CD4-positive, CD25-positive, alpha-beta regulatory T cell (primary cell): ENCODE measurements around the gene PHACTR1. TPM values are rescaled to one million over a fixed set of nuclear protein-coding genes. Genes with fewer than 3 reads are reported as not detected.

Source experiments
- ATAC-seq, 2 donors: fragments of 150-1000 bp; cut with Tn5 transposase; one replicate each; pipeline ENCODE4 v1.10.0; 2021; ENCODE audit warnings: low read depth in 2 of 2, moderate number of reproducible peaks in 2 of 2, moderate library complexity in 1 of 2
- DNase-seq, 3 donors: peaks; one replicate each; pipeline versions ENCODE4 v3.0.0 to v3.0.0-alpha.2; 2012 to 2022; ENCODE audit warnings: mixed read lengths in 1 of 3
- H3K27ac ChIP-seq: one replicate; pipeline ENCODE4 v1.7.0; 2013; ENCODE audit warnings: mild to moderate bottlenecking, low read length; ENCODE audit not compliant: insufficient read depth, poor library complexity, severe bottlenecking
- H3K27me3 ChIP-seq: one replicate; pipeline ENCODE4 v1.7.0; 2013; ENCODE audit warnings: low read length; ENCODE audit not compliant: control insufficient read depth, insufficient read depth
- H3K36me3 ChIP-seq: one replicate; pipeline ENCODE4 v1.7.0; 2013; ENCODE audit warnings: mild to moderate bottlenecking, low read length, moderate library complexity; ENCODE audit not compliant: control insufficient read depth, insufficient read depth
- H3K4me1 ChIP-seq: 2 replicates; pipeline ENCODE4 v1.7.0; 2013; ENCODE audit warnings: mild to moderate bottlenecking, low read length; ENCODE audit not compliant: insufficient read depth, control insufficient read depth, poor library complexity, severe bottlenecking
- H3K4me3 ChIP-seq: one replicate; pipeline ENCODE4 v1.7.0; 2013; ENCODE audit warnings: low read depth, mild to moderate bottlenecking, low read length, moderate library complexity
- H3K9me3 ChIP-seq, 2 experiments: 1 replicate in 1 of 2; 2 replicates in 1 of 2; pipeline ENCODE4 v1.7.0; 2013; ENCODE audit warnings: low read length in 2 of 2, mild to moderate bottlenecking in 1 of 2, moderate library complexity in 1 of 2; ENCODE audit not compliant: control insufficient read depth in 2 of 2
- H3K27ac Mint-ChIP-seq, 3 donors: one replicate each; pipeline ENCODE4 v1.8.0; 2020 to 2022; ENCODE audit warnings: mild to moderate bottlenecking in 3 of 3, mixed read lengths in 3 of 3, moderate library complexity in 2 of 3
- H3K27me3 Mint-ChIP-seq: one replicate; pipeline ENCODE4 v1.8.0; 2022; ENCODE audit warnings: mild to moderate bottlenecking, mixed read lengths
- H3K36me3 Mint-ChIP-seq: one replicate; pipeline ENCODE4 v1.8.0; 2020; ENCODE audit warnings: mixed read lengths
- H3K4me1 Mint-ChIP-seq, 4 donors: one replicate each; pipeline ENCODE4 v1.8.0; 2020 to 2022; ENCODE audit warnings: mixed read lengths in 4 of 4, mild to moderate bottlenecking in 1 of 4
- H3K4me3 Mint-ChIP-seq, 4 donors: one replicate each; pipeline ENCODE4 v1.8.0; 2020 to 2022; ENCODE audit warnings: mild to moderate bottlenecking in 4 of 4, mixed read lengths in 4 of 4, moderate library complexity in 3 of 4
- H3K9me3 Mint-ChIP-seq, 7 donors: one replicate each; pipeline ENCODE4 v1.8.0; 2020 to 2022; ENCODE audit warnings: mixed read lengths in 7 of 7, mild to moderate bottlenecking in 3 of 7, moderate library complexity in 2 of 7
- polyA plus RNA-seq, 4 donors: library from polyadenylated mRNA; unstranded; fragments of 300-500 nt; fragmentation: Illumina TruSeq; gene quantifications; one replicate each; pipeline ENCODE4 v1.2.3, GENCODE V29; 2021
- total RNA-seq: library from RNA; stranded (reverse); gene quantifications from one replicate; pipeline ENCODE4 v1.2.3, GENCODE V29; 2022

Gene PHACTR1
- total and polyA plus RNA-seq, 5 donors from 2014 or later, result 0.28 to 1.6 (median 0.38) TPM

DNA sequence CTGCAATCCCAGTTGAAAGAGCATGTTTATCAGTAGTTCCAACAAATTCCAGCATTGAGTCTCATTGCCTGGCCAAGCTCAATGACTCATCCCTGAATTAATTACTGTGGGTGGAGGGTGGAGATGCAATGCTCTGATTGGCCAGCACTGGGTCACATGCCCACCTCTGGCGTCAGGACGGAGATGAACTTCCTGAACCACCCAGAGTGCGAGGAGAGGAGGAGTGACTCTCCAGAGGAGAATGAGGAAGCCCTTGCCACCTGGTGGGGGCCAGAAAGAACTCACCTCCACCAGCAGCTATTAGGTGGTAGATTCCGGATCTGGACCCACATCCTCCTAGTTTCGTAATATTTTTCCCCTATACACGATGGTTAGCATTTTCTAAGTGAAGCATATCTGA, 327.8 kb downstream of the PHACTR1 start:
- Mint-ChIP-seq H3K36me3 (no peaks in the 10 kb centered on the region), H3K4me1 (no peaks in the 10 kb centered on the region), H3K9me3 (peaks cover 0 to 3% (median 0%) of the 10 kb centered on the region in 7 donors), H3K4me3 (no peak overlapping the region), H3K27ac (no peak overlapping the region), H3K27me3 (peaks cover 4% of the 10 kb centered on the region)
- Histone ChIP-seq H3K36me3 (no peaks in the 10 kb centered on the region), H3K9me3 (no peaks in the 10 kb centered on the region), H3K27ac (no peak overlapping the region), H3K4me1 (no peaks in the 10 kb centered on the region), H3K27me3 (no peaks in the 10 kb centered on the region), H3K4me3 (no peak overlapping the region)
- no peak for DNase-seq
- ATAC-seq, result no peak

DNA sequence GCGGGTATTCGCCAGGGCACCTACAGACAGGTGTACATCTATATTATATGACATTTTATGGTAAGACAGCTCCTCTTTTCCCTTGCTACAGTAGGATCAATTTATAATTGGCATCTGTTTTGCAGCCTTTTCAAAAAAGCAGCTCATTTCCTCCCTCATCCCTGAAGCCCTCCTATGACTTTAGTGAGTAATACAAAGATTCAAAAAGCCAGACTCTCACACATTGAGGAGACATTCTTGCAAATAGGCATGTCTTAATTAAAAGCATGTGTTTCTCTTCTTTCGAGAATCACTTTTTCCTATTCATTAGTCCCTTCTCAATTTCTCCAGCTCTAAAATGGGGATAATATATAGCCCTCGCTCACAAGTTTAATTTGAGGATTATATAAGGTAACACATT, 328.3 kb downstream of the PHACTR1 start:
- H3K4me3 Mint-ChIP-seq, result no peak overlapping the region
- no peak overlapping the region for H3K4me3 ChIP-seq
- H3K27me3 Mint-ChIP-seq, result peaks cover 4% of the 10 kb centered on the region
- no peaks in the 10 kb centered on the region for H3K4me1 ChIP-seq
- DNase-seq (no peak), ATAC-seq (no peak)
- no peak overlapping the region for H3K27ac ChIP-seq
- no peaks in the 10 kb centered on the region for H3K4me1 Mint-ChIP-seq
- H3K27ac Mint-ChIP-seq, result no peak overlapping the region
- H3K9me3 Mint-ChIP-seq, result peaks cover 0 to 3% (median 0%) of the 10 kb centered on the region in 7 donors
- no peaks in the 10 kb centered on the region for H3K36me3 Mint-ChIP-seq
- no peaks in the 10 kb centered on the region for H3K9me3 ChIP-seq
- no peaks in the 10 kb centered on the region for H3K27me3 ChIP-seq
- H3K36me3 ChIP-seq, result no peaks in the 10 kb centered on the region

DNA sequence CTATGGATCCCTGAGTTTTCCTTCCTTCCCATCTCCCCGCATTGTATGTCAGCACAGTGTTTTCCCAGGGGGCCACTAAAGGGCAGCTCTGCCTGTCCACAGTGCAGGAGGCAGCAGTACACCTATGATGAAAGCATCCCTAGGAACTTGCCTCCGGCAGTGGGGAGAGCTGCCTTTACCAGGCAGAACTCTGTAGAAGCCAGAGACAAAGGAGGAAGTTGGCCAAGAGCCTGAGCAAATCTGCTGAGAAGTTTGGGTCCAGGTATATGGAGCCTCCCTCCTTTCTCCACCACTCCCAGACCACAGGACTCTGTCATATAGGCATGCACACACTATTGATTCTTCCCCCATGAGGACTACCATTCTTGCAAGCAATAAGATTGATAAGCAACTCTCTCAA, 329.1 kb downstream of the PHACTR1 start:
- Mint-ChIP-seq H3K27ac (no peak overlapping the region), H3K27me3 (peaks cover 4% of the 10 kb centered on the region), H3K36me3 (no peaks in the 10 kb centered on the region), H3K9me3 (peaks cover 0 to 3% (median 0%) of the 10 kb centered on the region in 7 donors), H3K4me1 (no peaks in the 10 kb centered on the region), H3K4me3 (no peak overlapping the region)
- H3K4me3 ChIP-seq, result no peak overlapping the region
- no peak for ATAC-seq
- no peaks in the 10 kb centered on the region for H3K4me1 ChIP-seq
- H3K36me3 ChIP-seq, result no peaks in the 10 kb centered on the region
- no peak for DNase-seq
- H3K9me3 ChIP-seq, result no peaks in the 10 kb centered on the region
- H3K27ac ChIP-seq, result no peak overlapping the region
- H3K27me3 ChIP-seq, result no peaks in the 10 kb centered on the region

DNA sequence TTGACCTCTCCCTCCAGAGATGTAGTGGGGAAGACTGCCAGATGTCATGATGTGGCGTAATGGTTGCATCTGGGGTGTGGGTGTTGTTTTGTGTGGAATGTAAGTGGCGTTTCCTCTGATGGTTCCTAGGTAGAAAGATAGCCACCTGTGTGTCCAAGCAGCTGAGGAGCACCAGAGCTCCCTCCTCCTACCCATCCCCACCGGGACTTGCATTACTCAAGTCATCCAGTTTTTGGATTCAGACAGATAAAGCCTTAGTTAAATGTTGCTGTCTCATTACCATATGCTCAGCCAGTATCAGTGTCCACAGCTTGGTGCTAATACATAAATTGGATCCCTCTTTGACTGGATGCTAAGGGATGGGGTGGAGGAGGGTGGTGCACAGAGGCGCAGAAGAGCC, 329.5 kb downstream of the PHACTR1 start:
- Histone ChIP-seq H3K4me1 (no peaks in the 10 kb centered on the region), H3K36me3 (no peaks in the 10 kb centered on the region), H3K27ac (no peak overlapping the region), H3K9me3 (no peaks in the 10 kb centered on the region), H3K4me3 (no peak overlapping the region), H3K27me3 (no peaks in the 10 kb centered on the region)
- DNase-seq (no peak), ATAC-seq (no peak)
- no peaks in the 10 kb centered on the region for H3K36me3 Mint-ChIP-seq
- peaks cover 0 to 3% (median 0%) of the 10 kb centered on the region in 7 donors for H3K9me3 Mint-ChIP-seq
- no peak overlapping the region for H3K4me3 Mint-ChIP-seq
- peaks cover 4% of the 10 kb centered on the region for H3K27me3 Mint-ChIP-seq
- H3K4me1 Mint-ChIP-seq, result no peaks in the 10 kb centered on the region
- no peak overlapping the region for H3K27ac Mint-ChIP-seq

DNA sequence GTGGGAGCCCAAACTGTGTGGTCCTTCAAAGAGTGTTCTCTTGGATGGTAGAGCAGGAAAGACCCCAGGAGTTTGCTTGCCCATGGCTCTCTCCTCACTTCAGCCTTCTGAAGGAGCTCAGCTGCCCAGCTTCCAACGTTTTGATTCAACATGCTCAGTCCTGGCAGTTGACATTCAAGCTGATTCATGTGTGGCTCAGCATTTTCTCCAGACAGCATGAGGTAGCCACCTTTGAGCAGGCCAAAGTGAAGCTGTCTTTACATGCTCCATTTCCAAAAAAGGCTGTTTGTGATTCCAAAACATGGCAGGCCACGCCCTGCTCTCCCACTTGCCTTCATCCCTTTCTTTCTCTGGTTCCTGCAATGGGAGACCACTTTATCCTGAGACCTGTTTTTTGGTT, 331.5 kb downstream of the PHACTR1 start:
- peaks cover 0 to 3% (median 0%) of the 10 kb centered on the region in 7 donors for H3K9me3 Mint-ChIP-seq
- H3K4me3 Mint-ChIP-seq, result no peak overlapping the region
- Histone ChIP-seq H3K9me3 (no peaks in the 10 kb centered on the region), H3K4me1 (no peaks in the 10 kb centered on the region), H3K36me3 (no peaks in the 10 kb centered on the region), H3K27me3 (no peaks in the 10 kb centered on the region), H3K4me3 (no peak overlapping the region), H3K27ac (no peak overlapping the region)
- H3K27me3 Mint-ChIP-seq, result no peaks in the 10 kb centered on the region
- H3K36me3 Mint-ChIP-seq, result no peaks in the 10 kb centered on the region
- no peak overlapping the region for H3K27ac Mint-ChIP-seq
- DNase-seq (no peak), ATAC-seq (no peak)
- no peaks in the 10 kb centered on the region for H3K4me1 Mint-ChIP-seq

DNA sequence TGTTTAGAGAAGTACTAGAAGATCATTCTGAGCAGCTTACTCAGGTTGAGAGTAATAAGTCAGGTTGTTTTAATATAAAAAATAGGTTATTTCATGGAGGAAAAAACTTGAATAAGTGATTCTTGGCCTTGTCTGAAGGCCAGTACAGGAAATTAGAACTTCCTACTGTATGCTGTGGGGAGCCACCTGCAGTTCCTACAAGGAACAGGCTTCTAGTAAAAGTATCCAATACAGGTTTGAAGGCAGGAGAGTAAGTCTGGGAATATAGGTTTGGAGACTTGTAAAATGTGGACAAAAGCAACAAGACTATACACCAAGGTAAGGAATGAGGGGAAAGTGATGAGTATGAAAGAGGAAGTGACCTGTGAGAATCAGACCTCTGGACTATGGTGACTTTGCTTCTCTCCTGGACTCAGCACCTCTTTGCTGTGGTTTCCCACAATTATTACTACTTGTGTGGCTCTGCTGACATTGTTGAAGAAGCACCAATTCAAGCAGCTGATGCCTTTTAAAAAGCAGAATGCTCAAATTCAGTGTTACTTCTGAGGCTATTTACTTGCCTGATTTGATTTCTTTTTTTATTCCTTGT, 333.2 kb downstream of the PHACTR1 start:
- Mint-ChIP-seq H3K9me3 (peaks cover 0 to 3% (median 0%) of the 10 kb centered on the region in 7 donors), H3K27me3 (no peaks in the 10 kb centered on the region), H3K4me1 (no peaks in the 10 kb centered on the region), H3K27ac (no peak overlapping the region), H3K36me3 (no peaks in the 10 kb centered on the region), H3K4me3 (no peak overlapping the region)
- DNase-seq, result no peak
- Histone ChIP-seq H3K27me3 (no peaks in the 10 kb centered on the region), H3K36me3 (no peaks in the 10 kb centered on the region), H3K4me1 (no peaks in the 10 kb centered on the region), H3K27ac (no peak overlapping the region), H3K4me3 (no peak overlapping the region), H3K9me3 (no peaks in the 10 kb centered on the region)
- ATAC-seq, result no peak

DNA sequence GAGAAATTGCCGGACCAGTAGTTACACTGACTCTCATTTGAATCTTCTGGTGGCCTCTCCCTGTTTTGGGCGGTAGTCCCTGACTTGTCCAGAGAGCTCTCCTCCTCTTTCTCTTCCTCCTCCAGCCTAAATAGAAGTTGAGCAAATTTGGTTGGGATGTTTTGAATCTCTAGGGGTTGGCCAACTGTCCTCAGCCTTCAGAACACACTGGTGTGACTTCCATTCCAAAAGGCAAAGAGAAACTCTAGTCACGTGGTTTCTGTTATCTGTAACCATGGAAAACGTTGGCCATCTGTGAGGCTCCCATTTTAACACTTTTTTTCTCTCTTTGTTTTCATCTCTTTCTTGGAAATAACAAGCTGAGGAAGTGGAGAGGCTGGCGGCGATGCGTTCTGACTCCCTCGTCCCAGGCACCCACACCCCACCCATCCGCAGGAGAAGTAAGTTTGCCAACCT, 336.5 kb downstream of the PHACTR1 start:
- no peaks in the 10 kb centered on the region for H3K27me3 Mint-ChIP-seq
- peaks cover 0 to 4% (median 2%) of the 10 kb centered on the region in 7 donors for H3K9me3 Mint-ChIP-seq
- ATAC-seq (no peak), DNase-seq (no peak)
- Histone ChIP-seq H3K4me1 (no peaks in the 10 kb centered on the region), H3K36me3 (no peaks in the 10 kb centered on the region), H3K27ac (no peak overlapping the region), H3K9me3 (no peaks in the 10 kb centered on the region), H3K4me3 (no peak overlapping the region), H3K27me3 (peaks cover 3% of the 10 kb centered on the region)
- no peaks in the 10 kb centered on the region for H3K36me3 Mint-ChIP-seq
- no peak overlapping the region for H3K4me3 Mint-ChIP-seq
- H3K27ac Mint-ChIP-seq, result no peak overlapping the region
- no peaks in the 10 kb centered on the region for H3K4me1 Mint-ChIP-seq

DNA sequence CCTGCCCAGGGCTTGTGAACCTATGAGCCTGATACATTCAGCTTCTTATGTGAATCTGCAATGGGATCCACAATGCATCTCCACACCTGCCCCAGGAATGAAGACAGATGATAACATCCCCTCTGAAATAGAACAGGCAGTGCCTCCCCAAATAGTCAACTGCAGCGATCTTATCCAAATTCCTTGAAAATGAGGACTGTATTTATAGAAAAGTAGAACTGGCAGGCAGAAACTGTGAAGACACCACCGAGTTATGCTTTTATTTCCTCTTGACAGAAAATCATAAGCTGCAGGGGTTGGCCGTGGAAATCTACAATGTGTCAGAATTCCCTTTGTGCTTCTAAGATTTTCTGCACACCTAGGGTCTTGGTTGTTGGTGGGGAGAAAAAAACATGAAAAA, 341.5 kb downstream of the PHACTR1 start:
- no peaks in the 10 kb centered on the region for H3K4me1 ChIP-seq
- Mint-ChIP-seq H3K27me3 (peaks cover 4% of the 10 kb centered on the region), H3K4me1 (no peaks in the 10 kb centered on the region), H3K27ac (no peak overlapping the region), H3K4me3 (no peak overlapping the region), H3K9me3 (peaks cover 0 to 4% (median 0%) of the 10 kb centered on the region in 7 donors), H3K36me3 (no peaks in the 10 kb centered on the region)
- no peaks in the 10 kb centered on the region for H3K36me3 ChIP-seq
- no peak for DNase-seq
- H3K9me3 ChIP-seq, result no peaks in the 10 kb centered on the region
- H3K27ac ChIP-seq, result no peak overlapping the region
- no peak overlapping the region for H3K4me3 ChIP-seq
- ATAC-seq, result no peak
- peaks cover 8% of the 10 kb centered on the region for H3K27me3 ChIP-seq
